Right lobe of liver (tissue), 6 donors: ENCODE results near the gene DIPK1B. TPM values are rescaled to one million over a fixed set of nuclear protein-coding genes. Genes with fewer than 3 reads are reported as not detected.

Experiments used
- ATAC-seq, 4 donors: fragments of 200-7000 bp; cut with Tn5 transposase; one replicate each; pipeline ENCODE4 v1.9.1; 2020; ENCODE audit warnings: mild to moderate bottlenecking in 4 of 4, moderate library complexity in 4 of 4
- DNase-seq, 3 donors: peaks; one replicate each; pipeline ENCODE4 v3.0.0-alpha.2; 2020
- H3K27ac ChIP-seq, 3 donors: fragments of 200-600 bp; one replicate each; pipeline ENCODE4 v1.8.0; 2022
- H3K27me3 ChIP-seq, 2 donors: fragments of 200-600 bp; one replicate each; pipeline ENCODE4 v1.8.0; 2022
- H3K36me3 ChIP-seq, 4 donors: fragments of 200-600 bp; sonication (generic) in 1 of 4; one replicate each; pipeline versions ENCODE4 v1.5.1 to v1.8.0; 2017 to 2022; ENCODE audit warnings: control low read depth in 1 of 4
- H3K4me1 ChIP-seq, 4 donors: fragments of 200-600 bp; sonication (generic) in 1 of 4; one replicate each; pipeline versions ENCODE4 v1.5.1 to v1.8.0; 2017 to 2022; ENCODE audit warnings: control low read depth in 1 of 4
- H3K4me3 ChIP-seq, 3 donors: fragments of 200-600 bp; one replicate each; pipeline ENCODE4 v1.8.0; 2022
- H3K9me3 ChIP-seq, 4 donors: fragments of 200-600 bp; sonication (generic) in 1 of 4; one replicate each; pipeline versions ENCODE4 v1.5.1 to v1.8.0; 2017 to 2022; ENCODE audit warnings: control low read depth in 1 of 4
- CTCF ChIP-seq, 4 donors: fragments of 200-600 bp in 3 of 4; fragments of 450-650 bp in 1 of 4; IDR thresholded peaks; one replicate each; pipeline versions ENCODE4 v1.5.1 to v1.8.0; 2016 to 2022; ENCODE audit warnings: antibody characterized with exemption in 4 of 4, mild to moderate bottlenecking in 2 of 4
- POLR2A ChIP-seq: fragments of 450-650 bp; IDR thresholded peaks from one replicate; pipeline ENCODE4 v1.6.1; 2017; ENCODE audit warnings: antibody characterized with exemption, mild to moderate bottlenecking
- WGBS: methylation state at CpG from one replicate; pipeline ENCODE4 v1.1.6; 2018; ENCODE audit warnings: low coverage, low lambda C conversion rate; ENCODE audit not compliant: insufficient coverage; ENCODE audit errors: missing lambda C conversion rate; 5-methylcytosine and 5-hydroxymethylcytosine counted together
- intact Hi-C, 2 donors: fragments of 100-400 bp; cut with DNase I; formaldehyde crosslinking; loops; one replicate each; pipeline versions ENCODE4 v1.11.2 to v1.14.1; 2022
- total RNA-seq, 6 experiments: library from RNA; depleted of rRNA in 2 of 6; stranded (reverse); fragments of >200 nt in 2 of 6; fragmentation: NEBNext Ultra II Directional in 3 of 6; extraction: Animal tissue kit (Norgen Biotek cat#: 25700) in 3 of 6; gene quantifications; one replicate each; pipeline versions ENCODE4 v1.1.0 to v1.2.4, GENCODE V29; 2016 to 2023
- donor health status: DM: no; HTN: yes; CAD: no.
- donor health status: DM: no; HTN: no; CAD: no.
- donor health status: DM: no; HTN: no; CAD: no.
- donor health status: DM: no; HTN: yes; CAD: no.
- donor health status: DM: no; HTN: yes; CAD: no.

Gene DIPK1B
- total RNA-seq, 6 experiments from 2014 or later, result 1.4 to 7.7 (median 5.1) TPM

- 66% methylated on average over 13 of the region's 23 CpGs for WGBS
- H3K9me3 ChIP-seq, result no peaks in the 10 kb centered on the region
- no peaks in the 10 kb centered on the region for H3K27me3 ChIP-seq
- H3K4me3 ChIP-seq, result no peak overlapping the region
- TF ChIP-seq POLR2A (no peak), CTCF (IDR thresholded peaks at IDR 0.05) (no peak)
- no peak for ATAC-seq
- no peak overlapping the region for H3K27ac ChIP-seq
- H3K36me3 ChIP-seq, result no peaks in the 10 kb centered on the region
- DNase-seq, result no peak
- H3K4me1 ChIP-seq, result peaks cover 0 to 5% (median 0%) of the 10 kb centered on the region in 4 donors
- intact Hi-C loops, result no loop called here
Measured at GRCh38 chr9:136745389-136746154, 33.2 kb downstream of the DIPK1B start.

GRCh38 chr9:136746155-136746490 lies 33.8 kb downstream of the DIPK1B start:
- Histone ChIP-seq H3K4me3 (no peak overlapping the region), H3K36me3 (no peaks in the 10 kb centered on the region), H3K9me3 (no peaks in the 10 kb centered on the region), H3K27ac (no peak overlapping the region), H3K4me1 (peaks cover 0 to 2% (median 0%) of the 10 kb centered on the region in 4 donors), H3K27me3 (no peaks in the 10 kb centered on the region)
- ATAC-seq (no peak), DNase-seq (no peak)
- no peak for TF ChIP-seq POLR2A
- no peak for TF ChIP-seq CTCF (IDR thresholded peaks at IDR 0.05)
- WGBS, result 63% methylated on average over 22 of the region's 22 CpGs
- intact Hi-C loops, result no loop called here

GRCh38 chr9:136746621-136747020 lies 34.2 kb downstream of the DIPK1B start:
- no peak for DNase-seq
- TF ChIP-seq CTCF (IDR thresholded peaks at IDR 0.05) (no peak), POLR2A (no peak)
- no CpG with 5 or more reads among the region's 18 CpGs for WGBS
- H3K4me1 ChIP-seq, result no peaks in the 10 kb centered on the region
- no peaks in the 10 kb centered on the region for H3K27me3 ChIP-seq
- H3K9me3 ChIP-seq, result no peaks in the 10 kb centered on the region
- ATAC-seq, result no peak
- intact Hi-C loops, result no loop called here
- no peaks in the 10 kb centered on the region for H3K36me3 ChIP-seq
- no peak overlapping the region for H3K27ac ChIP-seq
- H3K4me3 ChIP-seq, result no peak overlapping the region

- H3K4me3 ChIP-seq, result no peak overlapping the region
- no peaks in the 10 kb centered on the region for H3K9me3 ChIP-seq
- 51% methylated on average over 3 of the region's 22 CpGs for WGBS
- TF ChIP-seq POLR2A, result no peak
- no peak for TF ChIP-seq CTCF (IDR thresholded peaks at IDR 0.05)
- H3K27ac ChIP-seq, result no peak overlapping the region
- no peaks in the 10 kb centered on the region for H3K27me3 ChIP-seq
- DNase-seq (no peak), ATAC-seq (no peak)
- H3K4me1 ChIP-seq, result no peaks in the 10 kb centered on the region
- no peaks in the 10 kb centered on the region for H3K36me3 ChIP-seq
- intact Hi-C loops, result no loop called here
Measured at GRCh38 chr9:136747161-136748060, 35.0 kb downstream of the DIPK1B start.
